ENCODE measurements around the gene GREB1L. TPM values are rescaled to one million over a fixed set of nuclear protein-coding genes. Genes with fewer than 3 reads are reported as not detected.
A peak's percentile ranks its signal among the peaks of the same experiment; 100 is the strongest.

Gene GREB1L
- total RNA-seq, 1 donor from 2014 or later = 0.79 TPM

- Histone ChIP-seq H3K4me3 (ENCODE audit: low read depth, low read length) (no peak overlapping the region), H3K27me3 (ENCODE audit: control insufficient read depth, insufficient read depth, low read length) (peaks cover 1% of the 10 kb centered on the region), H3K36me3 (ENCODE audit: control insufficient read depth, insufficient read depth, low read length) (no peaks in the 10 kb centered on the region)
- FAIRE-seq (no peak), DNase-seq (ENCODE audit: low read depth) (no peak)
- no peak for TF ChIP-seq CTCF (IDR thresholded peaks at IDR 0.05; ENCODE audit: insufficient read depth, low read length, severe bottlenecking)
These were observed 42.5 kb downstream of the GREB1L start for GRCh38 chr18:21284540-21284939.

- no peaks in the 10 kb centered on the region for H3K27me3 ChIP-seq (ENCODE audit: control insufficient read depth, insufficient read depth, low read length)
- no peak for TF ChIP-seq CTCF (IDR thresholded peaks at IDR 0.05; ENCODE audit: insufficient read depth, low read length, severe bottlenecking)
- H3K4me3 ChIP-seq (ENCODE audit: low read depth, low read length) = no peak overlapping the region
- FAIRE-seq (peak; percentile 23), DNase-seq (ENCODE audit: low read depth) (no peak)
- no peaks in the 10 kb centered on the region for H3K36me3 ChIP-seq (ENCODE audit: control insufficient read depth, insufficient read depth, low read length)
These were observed 47.8 kb downstream of the GREB1L start for GRCh38 chr18:21289827-21290226.

- Histone ChIP-seq H3K4me3 (ENCODE audit: low read depth, low read length) (no peak overlapping the region), H3K27me3 (ENCODE audit: control insufficient read depth, insufficient read depth, low read length) (no peaks in the 10 kb centered on the region), H3K36me3 (ENCODE audit: control insufficient read depth, insufficient read depth, low read length) (no peaks in the 10 kb centered on the region)
- peak; percentile 50 for DNase-seq (ENCODE audit: low read depth)
- FAIRE-seq = no peak
- TF ChIP-seq CTCF (IDR thresholded peaks at IDR 0.05; ENCODE audit: insufficient read depth, low read length, severe bottlenecking) = no peak
These were observed 49.1 kb downstream of the GREB1L start for GRCh38 chr18:21291106-21291505.

GRCh38 chr18:21293479-21293878 lies 51.4 kb downstream of the GREB1L start:
- H3K27me3 ChIP-seq (ENCODE audit: control insufficient read depth, insufficient read depth, low read length) = no peaks in the 10 kb centered on the region
- DNase-seq (ENCODE audit: low read depth) = no peak
- no peaks in the 10 kb centered on the region for H3K36me3 ChIP-seq (ENCODE audit: control insufficient read depth, insufficient read depth, low read length)
- FAIRE-seq = no peak
- H3K4me3 ChIP-seq (ENCODE audit: low read depth, low read length) = no peak overlapping the region
- TF ChIP-seq CTCF (IDR thresholded peaks at IDR 0.05; ENCODE audit: insufficient read depth, low read length, severe bottlenecking) = no peak

- no peak for FAIRE-seq
- Histone ChIP-seq H3K4me3 (ENCODE audit: low read depth, low read length) (no peak overlapping the region), H3K27me3 (ENCODE audit: control insufficient read depth, insufficient read depth, low read length) (no peaks in the 10 kb centered on the region), H3K36me3 (ENCODE audit: control insufficient read depth, insufficient read depth, low read length) (no peaks in the 10 kb centered on the region)
- no peak for TF ChIP-seq CTCF (IDR thresholded peaks at IDR 0.05; ENCODE audit: insufficient read depth, low read length, severe bottlenecking)
- no peak for DNase-seq (ENCODE audit: low read depth)
These were observed 53.1 kb downstream of the GREB1L start for GRCh38 chr18:21295101-21295500.

- H3K36me3 ChIP-seq (ENCODE audit: control insufficient read depth, insufficient read depth, low read length) = no peaks in the 10 kb centered on the region
- no peak for TF ChIP-seq CTCF (IDR thresholded peaks at IDR 0.05; ENCODE audit: insufficient read depth, low read length, severe bottlenecking)
- no peaks in the 10 kb centered on the region for H3K27me3 ChIP-seq (ENCODE audit: control insufficient read depth, insufficient read depth, low read length)
- DNase-seq (ENCODE audit: low read depth) (no peak), FAIRE-seq (no peak)
- H3K4me3 ChIP-seq (ENCODE audit: low read depth, low read length) = no peak overlapping the region
These were observed 54.0 kb downstream of the GREB1L start for GRCh38 chr18:21296045-21296444.

Measured in bronchial epithelial cell (primary cell).